Ecto neural progenitor cell (in vitro differentiated cells): ENCODE data around the gene IZUMO4.
"Not testable (repeated sequence)": the region's sequence is repeated elsewhere in the genome, so short reads cannot be mapped to it uniquely, and the experiment has no call there.

Experiments used
- DNase-seq: peaks from one replicate; pipeline ENCODE4 v3.0.0-alpha.2; 2018; ENCODE audit warnings: low spot score

Gene IZUMO4

DNA sequence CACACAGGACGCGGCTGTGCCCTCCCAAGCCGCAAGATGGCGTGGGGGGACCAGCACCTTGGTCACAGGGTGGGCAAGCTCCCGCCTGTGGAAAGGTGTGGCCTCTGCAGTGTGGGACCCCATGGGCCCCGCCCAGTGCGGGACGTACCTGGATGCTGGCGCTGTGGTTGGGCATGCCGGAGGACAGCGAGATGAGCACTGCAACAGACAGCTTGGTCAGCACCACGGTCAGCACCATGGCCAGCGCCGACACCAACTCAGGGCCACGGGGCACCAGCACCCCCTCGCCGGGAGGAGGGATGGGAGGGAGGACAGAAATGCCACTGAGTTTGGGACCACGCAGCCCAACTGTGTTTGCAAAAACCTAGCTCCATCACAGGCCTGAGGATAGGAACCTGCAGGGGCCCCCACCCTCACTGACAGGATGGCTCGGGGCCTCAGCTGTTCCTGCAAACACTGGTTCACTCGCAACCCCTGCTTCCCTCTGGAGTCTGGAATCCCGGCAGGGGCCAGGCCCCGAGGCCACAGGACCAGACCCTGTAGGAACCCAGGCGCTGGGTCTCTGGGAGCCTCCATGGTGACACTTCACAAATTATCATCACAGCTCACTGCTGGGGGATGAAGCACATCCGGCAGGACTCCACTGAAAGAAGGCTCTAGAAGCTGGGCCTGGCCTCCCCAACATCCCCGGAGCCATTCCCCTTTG, 27.1 kb downstream of the IZUMO4 start:
- DNase-seq: peak; percentile 68

DNA sequence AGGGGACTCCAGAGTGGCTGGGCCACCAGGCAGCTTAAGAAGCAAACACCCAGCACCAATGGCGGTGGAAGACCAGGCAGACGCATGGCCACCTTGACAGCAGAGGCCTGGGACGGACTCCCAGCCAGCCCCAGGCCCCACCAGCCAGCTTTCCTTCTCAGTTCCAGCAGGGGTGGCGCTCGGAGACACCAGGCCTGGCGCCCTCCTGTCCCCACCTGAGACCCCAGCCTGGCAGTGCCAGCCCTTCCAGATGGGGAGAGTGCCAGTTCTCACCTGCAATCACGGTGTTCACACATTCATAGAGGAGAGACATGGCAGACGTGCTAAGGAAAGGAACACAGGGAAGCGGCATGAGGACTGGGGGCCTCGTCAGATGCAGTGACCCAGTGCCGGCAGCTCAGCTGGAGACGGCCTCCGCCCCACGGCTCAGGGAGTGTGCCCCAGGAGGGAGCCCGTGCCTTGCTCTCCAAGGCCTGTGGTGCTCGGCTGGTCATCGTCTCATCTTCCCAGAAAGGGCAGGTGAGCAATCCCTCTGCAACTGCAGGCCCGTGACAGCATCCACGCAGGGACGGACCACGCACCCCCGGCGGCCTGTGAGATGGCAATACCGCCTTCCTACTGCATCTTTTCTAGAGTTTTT, 30.3 kb downstream of the IZUMO4 start:
- DNase-seq: no peak

- DNase-seq: no peak
Measured at GRCh38 chr19:2127758-2128157, 31.0 kb downstream of the IZUMO4 start.

- DNase-seq: not testable (repeated sequence)
Measured at GRCh38 chr19:2128252-2128651, 31.5 kb downstream of the IZUMO4 start.

DNA sequence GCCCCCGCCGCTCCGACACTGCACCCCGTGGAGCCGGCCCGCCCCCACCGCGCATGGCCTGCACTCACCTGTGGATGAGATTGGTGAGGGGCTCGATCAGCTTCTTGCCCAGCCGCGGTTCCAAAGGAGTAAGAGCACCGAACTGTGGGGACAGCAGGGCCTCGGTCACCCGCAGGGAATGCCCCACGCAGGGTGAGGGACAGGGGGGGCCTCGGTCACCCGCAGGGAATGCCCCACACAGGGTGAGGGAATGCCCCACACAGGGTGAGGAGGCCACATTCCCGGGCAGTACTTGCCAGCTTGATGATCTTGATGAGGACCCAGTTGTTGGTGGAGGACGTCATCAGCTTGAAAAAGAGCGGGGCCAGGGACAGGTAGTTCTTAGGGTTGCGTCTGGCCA, 32.3 kb downstream of the IZUMO4 start:
- no peak for DNase-seq

DNA sequence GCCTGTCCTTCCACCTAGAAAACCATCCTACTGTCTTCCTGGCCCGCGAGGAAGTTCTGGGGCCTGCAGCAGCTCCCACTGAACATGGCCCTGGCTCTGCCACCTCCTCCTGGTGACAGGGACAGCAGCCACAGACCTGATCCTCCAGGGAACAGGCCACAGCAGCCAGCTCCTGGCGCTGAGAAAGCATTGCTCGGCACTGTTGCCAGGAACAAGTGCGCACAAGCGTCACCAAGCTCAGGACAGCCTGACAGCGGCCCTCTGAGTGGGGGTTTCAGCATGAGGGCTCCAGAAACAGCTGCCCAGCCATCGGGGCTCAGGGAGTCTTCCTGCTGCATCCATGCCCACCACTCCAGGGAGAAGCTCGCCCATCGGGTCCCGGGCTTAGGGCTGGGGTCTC, 32.8 kb downstream of the IZUMO4 start:
- DNase-seq: no peak

DNA sequence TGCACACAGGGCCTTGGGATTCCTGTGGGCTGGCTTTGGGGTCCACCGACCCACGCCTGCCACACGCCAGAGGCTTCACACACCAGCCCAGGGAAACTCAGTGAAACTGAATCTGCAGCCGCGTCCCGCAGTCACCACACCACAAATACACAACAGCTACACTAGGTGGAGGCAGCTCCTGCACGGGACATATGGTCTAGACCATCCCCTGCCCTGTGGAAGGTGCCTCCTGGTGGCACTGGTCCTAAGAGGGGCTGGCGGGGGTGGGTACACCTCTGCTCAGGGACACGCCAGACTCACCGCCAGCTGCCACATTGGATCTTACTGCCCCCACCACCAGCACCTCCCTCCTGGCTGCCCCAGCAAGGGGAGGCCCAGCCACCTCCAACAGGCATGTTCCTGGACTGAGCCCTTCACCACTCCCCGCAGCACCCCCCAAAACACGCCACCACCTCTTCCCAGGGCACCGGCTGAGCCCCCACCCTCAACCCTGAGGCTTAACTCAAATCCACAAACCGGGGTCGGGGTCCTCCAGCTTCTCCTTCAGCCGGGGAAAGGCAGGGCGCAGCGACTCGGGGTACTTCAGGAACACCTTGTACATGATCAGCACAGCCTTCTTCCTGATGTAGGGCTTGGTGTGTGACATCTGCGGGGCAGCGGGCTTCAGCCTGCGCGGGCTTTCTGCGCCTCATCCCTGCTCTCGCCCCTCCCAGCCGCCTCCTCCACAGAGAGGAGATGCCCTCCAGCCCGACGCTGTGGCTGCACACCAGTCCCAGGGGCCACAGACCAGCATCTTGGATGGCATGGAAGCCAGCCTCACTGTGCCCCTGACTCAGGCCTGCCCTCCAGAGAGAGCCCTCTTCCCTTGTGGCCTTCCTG, 33.4 kb downstream of the IZUMO4 start:
- no peak for DNase-seq

- not testable (repeated sequence) for DNase-seq
Measured at GRCh38 chr19:2131012-2131975, 34.6 kb downstream of the IZUMO4 start.

GRCh38 chr19:2132191-2132590, 35.5 kb downstream of the IZUMO4 start:
- no peak for DNase-seq

DNA sequence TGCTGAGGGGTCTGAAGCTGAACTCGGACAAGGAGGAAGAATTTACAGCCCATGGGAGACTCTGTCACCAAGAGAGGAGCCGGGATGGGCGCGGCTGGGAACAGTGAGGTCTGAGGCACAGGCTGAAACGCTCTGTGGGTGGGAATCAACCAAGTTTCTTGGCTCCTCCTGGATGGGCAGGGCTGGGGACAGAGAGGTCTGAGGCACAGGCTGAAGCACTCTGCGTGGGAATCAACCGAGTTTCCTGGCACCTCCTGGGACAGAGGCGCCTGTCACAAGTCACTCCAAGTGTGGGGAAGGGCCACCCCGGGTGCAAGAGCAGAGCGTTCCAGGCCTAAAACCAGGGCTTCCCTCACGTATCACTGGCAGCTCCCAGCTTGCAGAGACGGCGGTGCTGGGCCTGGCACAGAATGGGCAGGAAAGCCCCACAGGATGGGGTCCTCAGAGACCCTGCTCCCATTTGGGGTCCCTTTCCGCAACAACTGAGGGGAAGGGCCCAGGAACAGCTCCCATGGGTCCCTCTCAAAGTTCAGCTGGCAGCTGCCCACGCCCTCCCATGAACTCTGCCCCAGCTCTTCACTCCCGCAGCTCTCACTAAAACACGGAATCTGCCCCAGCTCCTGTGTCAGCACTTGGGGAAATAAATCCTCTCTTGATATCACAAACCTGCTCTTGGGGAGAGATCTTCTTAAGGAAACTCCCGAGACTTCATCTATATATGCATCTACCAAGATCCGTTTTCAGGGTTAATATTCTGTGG, 36.2 kb downstream of the IZUMO4 start:
- no peak for DNase-seq

DNA sequence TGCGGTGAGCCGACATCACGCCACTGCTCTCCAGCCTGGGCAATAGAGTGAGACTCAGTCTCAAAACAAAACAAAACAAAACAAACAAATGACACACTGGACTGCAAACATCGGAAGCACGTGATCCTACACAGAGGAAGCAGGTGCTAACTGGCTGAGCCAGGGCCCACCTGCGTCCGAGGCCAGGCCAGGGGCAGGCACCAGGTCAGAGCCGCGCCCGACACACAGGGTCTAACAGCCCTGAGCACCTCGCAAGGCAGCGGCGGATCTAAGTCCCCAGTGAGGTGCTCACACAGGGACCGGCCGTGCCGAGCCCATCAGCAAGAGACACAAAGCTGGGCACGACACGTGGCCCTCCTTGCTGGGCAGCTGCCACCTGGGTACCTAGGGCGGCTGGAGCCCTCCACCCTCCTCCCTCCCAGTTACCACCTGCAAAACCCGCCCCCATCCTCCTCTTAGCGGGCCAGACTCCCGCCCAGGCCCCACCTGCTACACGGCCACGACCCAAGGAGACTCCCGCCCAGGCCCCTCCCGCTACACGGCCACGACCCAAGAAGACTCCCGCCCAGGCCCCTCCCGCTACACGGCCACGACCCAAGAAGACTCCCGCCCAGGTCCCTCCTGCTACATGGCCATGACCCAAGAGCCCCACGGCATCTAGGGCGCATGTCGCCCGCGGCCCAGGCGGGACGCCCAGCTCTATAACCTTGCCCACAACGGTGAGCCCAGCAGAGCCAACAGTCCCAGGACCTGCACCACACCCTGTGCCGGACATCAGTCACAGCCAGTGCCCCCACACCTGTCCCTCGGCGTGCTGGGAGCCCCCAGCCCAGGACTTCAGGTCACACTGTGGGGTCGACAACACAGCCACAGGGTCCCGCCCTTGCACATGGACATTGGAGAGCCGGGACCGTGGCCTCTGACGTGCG, 39.0 kb downstream of the IZUMO4 start:
- no peak for DNase-seq

DNA sequence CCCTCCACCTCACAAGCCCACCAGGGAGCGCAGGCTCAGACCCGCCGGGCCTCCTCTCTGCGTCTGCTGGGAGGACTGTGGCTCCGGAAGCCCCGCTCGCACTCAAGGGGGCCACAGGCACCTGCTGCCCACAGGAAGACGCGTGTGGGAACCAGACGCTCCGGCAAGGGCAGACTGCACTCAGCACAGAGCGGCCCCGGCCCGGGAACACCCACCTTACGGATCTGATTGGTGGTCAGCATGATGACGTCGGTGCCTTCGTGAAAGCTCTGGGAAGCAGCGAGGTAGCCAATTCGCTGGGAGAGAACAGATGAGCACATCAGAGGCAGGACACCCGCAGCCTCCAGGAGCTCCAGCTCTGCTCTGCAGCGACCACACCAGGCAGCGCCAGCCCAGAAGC, 40.1 kb downstream of the IZUMO4 start:
- DNase-seq: no peak

DNA sequence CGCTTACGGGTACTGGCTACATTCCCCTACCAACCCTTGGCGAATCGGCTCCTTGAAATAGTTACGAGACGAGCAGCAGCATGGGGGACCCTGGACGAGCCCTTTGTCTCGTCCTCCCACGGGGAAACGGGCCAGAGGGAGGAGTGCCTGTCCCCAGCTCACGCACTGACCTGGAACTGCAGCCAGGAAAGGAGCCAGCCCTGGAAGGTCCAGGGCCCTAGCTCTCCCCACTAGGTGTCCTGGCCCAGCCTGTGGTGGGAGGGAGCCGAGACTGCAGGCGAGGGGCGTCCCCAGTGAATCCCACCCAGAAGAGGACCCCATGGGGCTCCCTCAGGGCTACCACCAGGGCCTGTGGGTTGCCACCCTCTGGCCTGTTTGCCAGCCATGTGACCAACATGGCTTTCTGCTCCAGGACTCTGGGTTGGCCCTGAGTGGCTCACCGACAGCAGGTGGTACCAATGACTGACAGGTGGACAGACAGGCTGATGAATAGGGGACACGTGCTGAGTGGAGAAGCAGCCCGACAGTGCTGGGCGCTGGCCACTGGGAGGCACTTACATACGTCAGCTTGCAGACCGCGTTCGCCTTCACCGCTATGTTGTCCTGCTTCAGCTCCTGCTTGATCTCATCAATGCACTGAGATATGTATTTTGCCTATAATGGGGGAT, 41.5 kb downstream of the IZUMO4 start:
- DNase-seq: no peak

GRCh38 chr19:2139385-2140137, 42.8 kb downstream of the IZUMO4 start:
- DNase-seq: no peak

DNA sequence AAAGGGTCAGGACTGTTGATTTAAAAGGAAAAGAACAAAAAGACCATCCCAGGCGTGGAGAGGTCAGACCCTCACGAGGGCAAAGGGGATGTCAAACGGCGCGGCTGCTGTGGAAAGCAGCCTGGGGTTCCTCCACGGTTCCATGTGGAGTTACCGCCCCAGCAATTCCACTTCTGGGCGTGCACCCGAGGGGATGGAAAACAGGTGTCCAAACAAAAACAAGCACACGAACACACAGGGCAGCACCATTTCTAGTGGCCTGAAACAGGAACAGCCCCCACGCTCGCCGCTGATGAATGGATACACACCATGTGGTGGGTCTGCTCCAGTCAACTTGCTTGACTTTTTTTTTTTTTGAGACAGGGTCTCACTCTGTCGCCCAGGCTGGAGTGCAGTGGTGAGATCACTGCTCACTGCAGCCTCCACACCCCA, 43.4 kb downstream of the IZUMO4 start:
- DNase-seq: no peak

GRCh38 chr19:2142173-2142829, 45.6 kb downstream of the IZUMO4 start:
- no peak for DNase-seq

DNA sequence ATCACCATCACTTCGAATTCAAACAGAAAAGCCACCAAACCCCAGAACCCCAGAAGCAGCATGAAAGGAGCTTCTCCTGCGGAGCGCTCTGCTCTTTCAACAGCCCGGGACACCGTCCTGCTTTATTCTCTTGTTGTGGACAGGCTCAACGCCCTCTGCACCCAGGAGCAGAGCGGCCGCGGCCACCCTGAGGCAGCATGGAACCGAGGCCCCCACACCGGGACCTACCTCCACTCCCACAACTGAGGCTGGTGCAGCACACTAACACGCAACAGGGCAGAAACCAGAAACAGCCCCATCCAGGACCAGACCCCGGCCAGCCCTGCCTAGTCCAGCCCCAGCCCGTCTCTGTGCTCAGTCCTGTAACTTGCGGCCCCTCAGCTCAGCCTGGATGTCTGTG, 47.5 kb downstream of the IZUMO4 start:
- DNase-seq: no peak

- no peak for DNase-seq
Measured at GRCh38 chr19:2145831-2146241, 49.1 kb downstream of the IZUMO4 start.
